H1 (cell line): Measurements from ENCODE around the gene LDHAL6A. TPM values are rescaled to one million over a fixed set of nuclear protein-coding genes. Genes with fewer than 3 reads are reported as not detected.

Experiments
- CTCF ChIA-PET: fragments of 300-600 bp; sonication (Branson Sonifier 250); formaldehyde crosslinking; loops from one replicate; lab custom pipeline; 2021; ENCODE audit not compliant: partially characterized antibody; lab: Charles Lee
- POLR2A ChIA-PET: fragments of 300-600 bp; sonication (Branson Sonifier 250); formaldehyde crosslinking; loops from one replicate; lab custom pipeline; 2021; ENCODE audit warnings: inconsistent platforms; ENCODE audit not compliant: partially characterized antibody; lab: Charles Lee
- DNase-seq, 2 experiments: peaks; one replicate each; pipeline versions ENCODE4 v3.0.0 to v3.0.0-alpha.2; 2010 to 2022; ENCODE audit warnings: low spot score in 2 of 2, low read depth in 1 of 2, mixed read lengths in 1 of 2
- FAIRE-seq: peaks from 2 replicates; lab custom pipeline; 2011; peaks lifted over from hg19 to GRCh38; lab: Jason Lieb, UNC
- H2AFZ ChIP-seq: 2 replicates; pipeline ENCODE4 v1.8.1; 2012; ENCODE audit warnings: low read length, inconsistent platforms
- H2AK5ac ChIP-seq: 2 replicates; pipeline ENCODE4 v1.6.1; 2013; ENCODE audit warnings: low read depth, low read length
- H2BK120ac ChIP-seq: replicated peaks from 2 replicates; pipeline ENCODE3; 2013; ENCODE audit warnings: low read depth, low read length, inconsistent platforms
- H2BK12ac ChIP-seq: 2 replicates; pipeline ENCODE4 v1.6.1; 2013; ENCODE audit warnings: low read depth, low read length
- H2BK15ac ChIP-seq: 2 replicates; pipeline ENCODE4 v1.6.1; 2013; ENCODE audit warnings: low read length
- H2BK20ac ChIP-seq: 2 replicates; pipeline ENCODE4 v1.6.1; 2013; ENCODE audit warnings: low read length
- H2BK5ac ChIP-seq: 2 replicates; pipeline ENCODE4 v1.6.1; 2013; ENCODE audit warnings: low read depth, low read length
- H3K14ac ChIP-seq: 2 replicates; pipeline ENCODE4 v1.6.1; 2013; ENCODE audit warnings: inconsistent platforms; ENCODE audit not compliant: insufficient read length
- H3K18ac ChIP-seq: 2 replicates; pipeline ENCODE4 v1.6.1; 2013; ENCODE audit warnings: low read length; ENCODE audit errors: extremely low read depth
- H3K23ac ChIP-seq: 2 replicates; pipeline ENCODE4 v1.6.1; 2013; ENCODE audit warnings: inconsistent platforms; ENCODE audit not compliant: insufficient read length
- H3K23me2 ChIP-seq: 2 replicates; pipeline ENCODE4 v1.6.1; 2013; ENCODE audit warnings: low read depth, low read length
- H3K27ac ChIP-seq: 2 replicates; pipeline ENCODE4 v1.6.1; 2011; ENCODE audit warnings: low read depth, low read length, inconsistent platforms
- H3K27me3 ChIP-seq, 4 experiments: replicated peaks in 1 of 4; 1 replicate in 1 of 4; 2 replicates in 3 of 4; pipeline versions ENCODE4 v1.6.1 to v1.8.1; 2011 to 2013; ENCODE audit warnings: low read length in 3 of 4, mild to moderate bottlenecking in 3 of 4, inconsistent platforms in 2 of 4, mixed read lengths in 2 of 4, moderate library complexity in 1 of 4; ENCODE audit not compliant: control insufficient read depth in 3 of 4, insufficient read depth in 3 of 4; ENCODE audit errors: extremely low read depth in 1 of 4
- H3K36me3 ChIP-seq, 4 experiments: 2 replicates each; pipeline versions ENCODE4 v1.6.1 to v1.8.1; 2011 to 2013; ENCODE audit warnings: mild to moderate bottlenecking in 4 of 4, low read length in 3 of 4, moderate library complexity in 2 of 4, control low read depth in 1 of 4, inconsistent platforms in 1 of 4; ENCODE audit not compliant: insufficient read depth in 4 of 4, control insufficient read depth in 2 of 4
- H3K4ac ChIP-seq: replicated peaks from 2 replicates; pipeline ENCODE3; 2013; ENCODE audit warnings: low read length, low read depth, mixed read lengths, inconsistent platforms; ENCODE audit not compliant: insufficient read length
- H3K4me1 ChIP-seq, 4 experiments: replicated peaks in 1 of 4; 1 replicate in 1 of 4; 2 replicates in 3 of 4; pipeline versions ENCODE4 v1.6.1 to v1.8.1; 2011 to 2013; ENCODE audit warnings: low read length in 3 of 4, inconsistent platforms in 2 of 4, mixed read lengths in 1 of 4; ENCODE audit not compliant: insufficient read depth in 4 of 4, control insufficient read depth in 3 of 4
- H3K4me2 ChIP-seq, 2 experiments: 2 replicates each; pipeline versions ENCODE4 v1.6.1 to v1.8.1; 2011 to 2013; ENCODE audit warnings: low read depth in 2 of 2, low read length in 2 of 2, control low read depth in 1 of 2, inconsistent platforms in 1 of 2, mild to moderate bottlenecking in 1 of 2; ENCODE audit not compliant: insufficient read depth in 1 of 2
- H3K4me3 ChIP-seq, 4 experiments: fragments of 200-600, 300-600 bp in 1 of 4; sonication (generic), shearing (Covaris generic), sonication (Bioruptor Twin) in 1 of 4; 2 replicates each; pipeline versions ENCODE4 v1.5.1 to v1.8.1; 2011 to 2016; ENCODE audit warnings: low read length in 4 of 4, low read depth in 3 of 4, control low read depth in 2 of 4, inconsistent platforms in 2 of 4, mild to moderate bottlenecking in 2 of 4, mixed read lengths in 1 of 4, moderate library complexity in 1 of 4; ENCODE audit not compliant: insufficient read depth in 2 of 4; ENCODE audit errors: extremely low read depth in 1 of 4
- H3K56ac ChIP-seq: replicated peaks from 2 replicates; pipeline ENCODE3; 2013; ENCODE audit warnings: low read depth, mild to moderate bottlenecking, mixed read lengths, low read length, inconsistent platforms; ENCODE audit not compliant: insufficient read length
- H3K79me1 ChIP-seq: 2 replicates; pipeline ENCODE4 v1.6.1; 2013; ENCODE audit warnings: low read depth, low read length, control low read depth
- H3K79me2 ChIP-seq, 2 experiments: 2 replicates each; pipeline versions ENCODE4 v1.6.1 to v1.8.1; 2012 to 2013; ENCODE audit warnings: low read length in 2 of 2, mild to moderate bottlenecking in 2 of 2, inconsistent platforms in 1 of 2; ENCODE audit not compliant: insufficient read depth in 2 of 2, control insufficient read depth in 1 of 2
- H3K9ac ChIP-seq, 4 experiments: replicated peaks in 1 of 4; 1 replicate in 1 of 4; 2 replicates in 3 of 4; pipeline versions ENCODE4 v1.6.1 to v1.8.1; 2011 to 2013; ENCODE audit warnings: low read depth in 3 of 4, low read length in 3 of 4, control low read depth in 2 of 4, mild to moderate bottlenecking in 2 of 4, moderate library complexity in 2 of 4, inconsistent platforms in 1 of 4; ENCODE audit errors: extremely low read depth in 1 of 4
- H3K9me3 ChIP-seq, 2 experiments: 2 replicates each; pipeline versions ENCODE4 v1.6.1 to v1.8.1; 2012 to 2013; ENCODE audit warnings: mild to moderate bottlenecking in 2 of 2, moderate library complexity in 2 of 2, control low read depth in 1 of 2, inconsistent platforms in 1 of 2, low read depth in 1 of 2, low read length in 1 of 2, mixed read lengths in 1 of 2; ENCODE audit not compliant: insufficient read depth in 2 of 2
- H4K20me1 ChIP-seq, 2 experiments: replicated peaks in 1 of 2; 2 replicates each; pipeline versions ENCODE3 to v1.8.1; 2011 to 2013; ENCODE audit warnings: inconsistent platforms in 2 of 2, low read length in 2 of 2, mild to moderate bottlenecking in 1 of 2; ENCODE audit not compliant: insufficient read depth in 2 of 2, control insufficient read depth in 1 of 2
- H4K5ac ChIP-seq: 2 replicates; pipeline ENCODE4 v1.6.1; 2013; ENCODE audit warnings: low read length, low read depth, mixed read lengths, inconsistent platforms; ENCODE audit not compliant: insufficient read length
- H4K8ac ChIP-seq: 2 replicates; pipeline ENCODE4 v1.8.0; 2013; ENCODE audit warnings: mild to moderate bottlenecking, moderate library complexity, low read length, inconsistent platforms; ENCODE audit not compliant: insufficient read depth; ENCODE audit errors: extremely low read depth
- H4K91ac ChIP-seq: replicated peaks from 2 replicates; pipeline ENCODE3; 2013; ENCODE audit warnings: low read length, mixed read lengths, inconsistent platforms; ENCODE audit not compliant: insufficient read length
- JUN ChIP-seq: IDR thresholded peaks from 2 replicates; pipeline ENCODE4 v1.6.1; 2011; ENCODE audit warnings: low read depth, mild to moderate bottlenecking, improper control_type of control experiment, low read length
- polyA plus RNA-seq, 7 experiments: library from polyadenylated mRNA; depleted of rRNA in 3 of 7; stranded (reverse) in 5 of 7; unstranded in 2 of 7; fragments of >200 nt in 5 of 7; fragments of 200-250 nt in 2 of 7; gene quantifications; 1 replicate in 5 of 7; 2 replicates in 1 of 7; 4 replicates in 1 of 7; pipeline versions ENCODE4 v1.2.1 to v1.2.3, GENCODE V29; 2011 to 2013; ENCODE audit warnings: missing spikeins in 2 of 7, mixed read lengths in 2 of 7
- total RNA-seq: library from RNA; stranded (reverse); fragmentation: NEBNext Ultra II Directional; extraction: Animal tissue kit (Norgen Biotek cat#: 25700); gene quantifications from 2 replicates; pipeline ENCODE4 v1.2.1, GENCODE V29; 2021

LDHAL6A gene
- total and polyA plus RNA-seq, 2 of the 8 experiments (the other 6 are each of a cell fraction or from before 2014, with no cell fraction given): not detected

GRCh38 chr11:18472587-18472986 is 16.9 kb downstream of the LDHAL6A start:
- Histone ChIP-seq H2AFZ (no peak overlapping the region), H3K79me2 (no peaks in the 10 kb centered on the region), H3K4me2 (no peak overlapping the region), H3K4me1 (no peaks in the 10 kb centered on the region), H2AK5ac (no peak overlapping the region), H3K36me3 (peaks cover 0 to 3% (median 0%) of the 10 kb centered on the region in 4 experiments; a peak in 3 of 8 replicates), H3K27ac (no peak overlapping the region), H4K5ac (no peak overlapping the region), H2BK120ac (no peak overlapping the region), H3K9me3 (no peaks in the 10 kb centered on the region), H2BK20ac (no peak overlapping the region), H4K20me1 (no peaks in the 10 kb centered on the region), H3K4me3 (no peak overlapping the region), H2BK5ac (no peak overlapping the region), H3K23ac (no peak overlapping the region), H2BK12ac (no peak overlapping the region), H3K14ac (no peak overlapping the region), H3K23me2 (no peaks in the 10 kb centered on the region), H2BK15ac (no peak overlapping the region), H3K27me3 (no peaks in the 10 kb centered on the region), H4K8ac (no peak overlapping the region), H3K9ac (no peak overlapping the region), H3K79me1 (no peaks in the 10 kb centered on the region), H3K18ac (no peak overlapping the region), H3K56ac (no peak overlapping the region), H4K91ac (no peak overlapping the region), H3K4ac (no peak overlapping the region)
- ChIA-PET CTCF (interaction anchor here (0.8 kb wide), 1 partner anchor 9 kb away, joined by 3 read pairs; no protein-coding TSS in a partner anchor), POLR2A (interaction anchor here (0.7 kb wide), 1 partner anchor 9 kb away, joined by 3 read pairs; no protein-coding TSS in a partner anchor)
- no peak for FAIRE-seq
- TF ChIP-seq JUN: no peak
- DNase-seq: no peak
